ENCODE data around the gene CNTNAP5.
A peak's percentile ranks its signal among the peaks of the same experiment; 100 is the strongest.

CNTNAP5 gene

DNA sequence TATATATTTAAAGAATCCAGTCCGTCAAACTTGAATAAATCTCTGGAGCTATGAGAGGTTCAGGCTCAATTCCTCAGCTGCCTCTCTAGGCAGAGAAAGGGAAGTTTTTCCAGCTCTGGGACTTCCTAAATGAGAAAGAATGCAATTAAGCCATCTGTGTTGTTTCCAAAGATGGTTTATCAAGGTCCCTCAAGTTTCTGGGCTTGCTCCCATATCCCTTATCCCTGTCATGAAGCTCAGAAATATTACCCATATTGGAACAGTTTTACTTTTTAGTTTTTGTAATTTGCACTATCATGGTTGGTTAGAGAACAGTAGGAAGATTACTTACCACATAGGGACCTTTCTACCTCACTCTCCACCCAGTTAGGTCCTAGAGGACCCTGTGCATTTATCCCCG is 1.4 kb downstream of the CNTNAP5 start:
- Histone ChIP-seq H3K79me2 (no peaks in the 10 kb centered on the region), H3K9ac (no peak overlapping the region), H2AFZ (no peak overlapping the region), H3K9me3 (ENCODE audit: control insufficient read depth, low read length) (no peaks in the 10 kb centered on the region), H3K4me3 (ENCODE audit: low read depth, low read length) (no peak overlapping the region), H3K27me3 (ENCODE audit: control insufficient read depth, insufficient read depth, low read length) (no peaks in the 10 kb centered on the region), H3K36me3 (ENCODE audit: control insufficient read depth, insufficient read depth, low read length) (no peaks in the 10 kb centered on the region), H3K4me2 (ENCODE audit: low read length) (no peak overlapping the region), H3K4me1 (no peaks in the 10 kb centered on the region), H3K27ac (no peak overlapping the region)
- TF ChIP-seq, protein P1, sequence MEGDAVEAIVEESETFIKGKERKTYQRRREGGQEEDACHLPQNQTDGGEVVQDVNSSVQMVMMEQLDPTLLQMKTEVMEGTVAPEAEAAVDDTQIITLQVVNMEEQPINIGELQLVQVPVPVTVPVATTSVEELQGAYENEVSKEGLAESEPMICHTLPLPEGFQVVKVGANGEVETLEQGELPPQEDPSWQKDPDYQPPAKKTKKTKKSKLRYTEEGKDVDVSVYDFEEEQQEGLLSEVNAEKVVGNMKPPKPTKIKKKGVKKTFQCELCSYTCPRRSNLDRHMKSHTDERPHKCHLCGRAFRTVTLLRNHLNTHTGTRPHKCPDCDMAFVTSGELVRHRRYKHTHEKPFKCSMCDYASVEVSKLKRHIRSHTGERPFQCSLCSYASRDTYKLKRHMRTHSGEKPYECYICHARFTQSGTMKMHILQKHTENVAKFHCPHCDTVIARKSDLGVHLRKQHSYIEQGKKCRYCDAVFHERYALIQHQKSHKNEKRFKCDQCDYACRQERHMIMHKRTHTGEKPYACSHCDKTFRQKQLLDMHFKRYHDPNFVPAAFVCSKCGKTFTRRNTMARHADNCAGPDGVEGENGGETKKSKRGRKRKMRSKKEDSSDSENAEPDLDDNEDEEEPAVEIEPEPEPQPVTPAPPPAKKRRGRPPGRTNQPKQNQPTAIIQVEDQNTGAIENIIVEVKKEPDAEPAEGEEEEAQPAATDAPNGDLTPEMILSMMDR (IDR thresholded peaks at IDR 0.05) = no peak

DNA sequence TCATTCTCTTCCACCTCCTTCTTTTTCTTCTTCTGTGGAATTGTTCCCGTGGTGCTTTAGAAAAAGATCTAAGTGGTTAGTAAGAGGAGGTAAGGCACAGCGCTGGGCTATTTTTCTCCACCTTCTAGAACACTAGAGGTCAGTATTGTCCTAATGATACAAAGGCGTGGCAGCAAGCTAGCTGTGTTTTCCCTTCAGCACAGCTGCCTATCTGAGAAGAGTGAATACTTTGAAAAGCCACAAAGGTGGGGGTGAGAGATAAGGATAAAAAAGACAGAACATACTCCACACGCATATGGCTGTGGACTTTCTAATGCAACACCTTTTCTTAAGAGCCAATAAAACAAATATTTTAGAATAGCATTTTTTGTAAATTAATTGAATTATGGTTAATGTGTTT is 2.1 kb downstream of the CNTNAP5 start:
- Histone ChIP-seq H3K9me3 (ENCODE audit: control insufficient read depth, low read length) (no peaks in the 10 kb centered on the region), H2AFZ (no peak overlapping the region), H3K4me2 (ENCODE audit: low read length) (no peak overlapping the region), H3K4me1 (no peaks in the 10 kb centered on the region), H3K4me3 (ENCODE audit: low read depth, low read length) (no peak overlapping the region), H3K27ac (no peak overlapping the region), H3K79me2 (no peaks in the 10 kb centered on the region), H3K36me3 (ENCODE audit: control insufficient read depth, insufficient read depth, low read length) (no peaks in the 10 kb centered on the region), H3K27me3 (ENCODE audit: control insufficient read depth, insufficient read depth, low read length) (no peaks in the 10 kb centered on the region), H3K9ac (no peak overlapping the region)
- TF ChIP-seq, protein P1 (IDR thresholded peaks at IDR 0.05) = peak; percentile 33

DNA sequence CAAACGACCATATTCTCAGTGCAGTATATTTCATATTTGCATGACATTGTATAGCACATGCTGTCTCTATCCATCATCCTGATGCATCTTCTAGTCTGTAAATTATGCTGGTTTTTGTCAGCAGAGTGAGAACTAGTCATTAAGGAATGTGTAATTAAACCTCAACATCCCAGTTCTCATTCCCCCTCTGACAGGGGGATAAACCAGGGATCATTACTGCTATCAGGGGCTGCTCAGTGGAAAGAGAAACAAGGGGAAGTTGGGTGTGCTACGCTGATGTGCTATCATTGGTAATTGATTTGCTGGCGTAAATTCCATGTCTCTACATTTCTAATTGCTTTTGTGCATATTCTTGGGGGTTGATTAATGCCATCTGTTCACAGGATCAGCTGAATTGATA is 7.7 kb downstream of the CNTNAP5 start:
- TF ChIP-seq, protein P1 (IDR thresholded peaks at IDR 0.05) = no peak
- Histone ChIP-seq H3K79me2 (no peaks in the 10 kb centered on the region), H3K9me3 (ENCODE audit: control insufficient read depth, low read length) (no peaks in the 10 kb centered on the region), H3K9ac (no peak overlapping the region), H3K4me3 (ENCODE audit: low read depth, low read length) (no peak overlapping the region), H3K4me1 (no peaks in the 10 kb centered on the region), H3K4me2 (ENCODE audit: low read length) (no peak overlapping the region), H2AFZ (no peak overlapping the region), H3K36me3 (ENCODE audit: control insufficient read depth, insufficient read depth, low read length) (no peaks in the 10 kb centered on the region), H3K27me3 (ENCODE audit: control insufficient read depth, insufficient read depth, low read length) (no peaks in the 10 kb centered on the region), H3K27ac (no peak overlapping the region)

DNA sequence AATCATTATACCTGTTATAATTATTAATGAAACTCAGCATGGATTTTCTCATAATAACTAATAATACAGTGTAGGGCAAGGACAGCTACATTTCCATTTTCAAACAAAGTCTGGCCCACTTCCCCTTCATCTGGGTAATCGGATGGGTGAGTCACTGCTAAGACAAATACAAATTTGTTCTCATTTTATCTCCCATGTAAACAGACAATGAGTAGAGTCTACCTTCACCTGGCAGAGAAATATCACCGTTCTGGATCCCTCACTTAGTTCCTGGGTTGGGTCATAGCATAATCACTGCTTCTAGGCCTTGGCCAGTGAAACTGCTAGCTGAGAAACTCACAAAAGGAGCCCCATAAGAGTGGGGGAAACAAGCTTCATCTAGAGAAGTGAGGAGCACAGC is 9.2 kb downstream of the CNTNAP5 start:
- Histone ChIP-seq H3K27ac (no peak overlapping the region), H3K27me3 (ENCODE audit: control insufficient read depth, insufficient read depth, low read length) (no peaks in the 10 kb centered on the region), H3K4me2 (ENCODE audit: low read length) (no peak overlapping the region), H3K4me1 (no peaks in the 10 kb centered on the region), H3K9me3 (ENCODE audit: control insufficient read depth, low read length) (no peaks in the 10 kb centered on the region), H3K4me3 (ENCODE audit: low read depth, low read length) (no peak overlapping the region), H3K9ac (no peak overlapping the region), H3K79me2 (no peaks in the 10 kb centered on the region), H3K36me3 (ENCODE audit: control insufficient read depth, insufficient read depth, low read length) (no peaks in the 10 kb centered on the region), H2AFZ (no peak overlapping the region)
- TF ChIP-seq, protein P1 (IDR thresholded peaks at IDR 0.05) = no peak

DNA sequence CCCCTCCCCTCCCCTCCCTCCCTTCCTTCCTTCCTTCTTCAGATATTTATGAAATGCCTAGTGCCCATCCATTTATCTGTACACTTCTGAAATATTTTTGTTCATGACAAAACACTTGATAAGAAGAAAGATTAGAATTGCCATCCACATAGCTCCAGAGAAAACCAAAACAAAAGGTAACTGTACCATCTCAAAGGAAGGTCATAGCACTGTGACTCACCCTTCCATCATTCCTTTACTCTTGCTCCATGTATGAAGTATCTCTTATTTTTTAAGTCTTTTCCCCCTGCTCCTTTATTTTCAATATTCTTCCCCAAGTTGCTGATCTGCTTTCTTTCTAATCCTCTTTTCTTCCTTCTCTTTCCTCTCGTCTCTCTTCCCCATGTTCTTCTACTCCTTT is 9.9 kb downstream of the CNTNAP5 start:
- H3K4me2 ChIP-seq (ENCODE audit: low read length) = no peak overlapping the region
- H3K27me3 ChIP-seq (ENCODE audit: control insufficient read depth, insufficient read depth, low read length) = no peaks in the 10 kb centered on the region
- no peaks in the 10 kb centered on the region for H3K9me3 ChIP-seq (ENCODE audit: control insufficient read depth, low read length)
- H3K9ac ChIP-seq = no peak overlapping the region
- H3K4me3 ChIP-seq (ENCODE audit: low read depth, low read length) = no peak overlapping the region
- TF ChIP-seq, protein P1 (IDR thresholded peaks at IDR 0.05) = no peak
- H3K79me2 ChIP-seq = no peaks in the 10 kb centered on the region
- no peaks in the 10 kb centered on the region for H3K36me3 ChIP-seq (ENCODE audit: control insufficient read depth, insufficient read depth, low read length)
- H2AFZ ChIP-seq = no peak overlapping the region
- no peaks in the 10 kb centered on the region for H3K4me1 ChIP-seq
- H3K27ac ChIP-seq = no peak overlapping the region
